ENCODE data around the gene EN1. TPM values are rescaled to one million over a fixed set of nuclear protein-coding genes. Genes with fewer than 3 reads are reported as not detected.

The EN1 gene
- total and polyA plus RNA-seq, 2 donors (not counting 3 experiments of a cell fraction or from before 2014, with no cell fraction given) = not detected

GRCh38 chr2:118811514-118812115, 35.8 kb downstream of the EN1 start:
- Histone ChIP-seq H3K9me3 (replicated peaks; ENCODE audit: control insufficient read depth, insufficient read depth, low read length) (no peaks in the 10 kb centered on the region), H3K4me2 (ENCODE audit: insufficient read depth, low read length) (no peak overlapping the region), H3K4me3 (replicated peaks in 1 of 3; ENCODE audit: insufficient read depth in 1 of 3, low read depth in 1 of 3, low read length in 3 of 3) (no peak overlapping the region), H3K9ac (replicated peaks; ENCODE audit: extremely low read depth, insufficient read depth, low read length) (no peak overlapping the region), H2AFZ (ENCODE audit: low read depth, low read length) (no peak overlapping the region), H3K27ac (ENCODE audit: insufficient read depth, low read depth, low read length) (no peak overlapping the region), H3K79me2 (ENCODE audit: control insufficient read depth, insufficient read depth, low read length) (no peaks in the 10 kb centered on the region), H3K4me1 (ENCODE audit: control insufficient read depth, extremely low read depth, insufficient read depth, low read length) (no peaks in the 10 kb centered on the region), H3K9me1 (replicated peaks; ENCODE audit: control insufficient read depth, extremely low read depth, insufficient read depth, low read length) (no peaks in the 10 kb centered on the region), H4K20me1 (replicated peaks; ENCODE audit: control insufficient read depth, extremely low read depth, insufficient read depth, low read length) (no peaks in the 10 kb centered on the region), H3K36me3 (ENCODE audit: control insufficient read depth in 2 of 2, extremely low read depth in 1 of 2, insufficient read depth in 2 of 2, low read length in 2 of 2) (no peaks in the 10 kb centered on the region), H3K27me3 (ENCODE audit: control insufficient read depth in 2 of 2, insufficient read depth in 2 of 2, low read length in 2 of 2) (peaks cover 2 to 17% of the 10 kb centered on the region in 2 experiments)
- intact Hi-C loops (cut with micrococcal nuclease) = no loop called here
- DNase-seq (ENCODE audit: low read depth, low spot score) (no peak), FAIRE-seq (no peak)
- CTCF ChIA-PET = no interaction called here
- dilution Hi-C loops (cut with MboI; ENCODE audit: extremely low pct_ligation_motif_present, low sequenced_read_pairs) = no loop called here
- TF ChIP-seq GATA2 (IDR thresholded peaks at IDR 0.05; ENCODE audit: insufficient read depth, insufficient read length, low read depth, low read length) (no peak), POLR2AphosphoS5 (IDR thresholded peaks at IDR 0.05; ENCODE audit: insufficient read depth, low read depth, low read length) (no peak), MYC (IDR thresholded peaks at IDR 0.05; ENCODE audit: low read depth, low read length) (no peak), EZH2 (IDR thresholded peaks at IDR 0.05; ENCODE audit: borderline replicate concordance, low read depth, low read length, severe bottlenecking) (no peak), POLR2A (IDR thresholded peaks at IDR 0.05; ENCODE audit: low read depth, low read length) (no peak), MAX (IDR thresholded peaks at IDR 0.05; ENCODE audit: insufficient read depth, insufficient read length) (no peak), FOS (IDR thresholded peaks at IDR 0.05; ENCODE audit: borderline replicate concordance, insufficient read depth, low read length) (no peak), CTCF (IDR thresholded peaks at IDR 0.05; ENCODE audit: extremely low read depth in 1 of 2, insufficient read depth in 1 of 2, low read depth in 1 of 2, low read length in 2 of 2) (no peak), JUN (IDR thresholded peaks at IDR 0.05; ENCODE audit: borderline replicate concordance, insufficient read depth, insufficient read length, low read depth) (no peak)
- POLR2A ChIA-PET = no interaction called here
- no TSS peak for BruUV-seq (replicated peaks)

Measured in endothelial cell of umbilical vein (primary cell).